ENCODE data around the gene CCNL1.

Gene CCNL1

DNA sequence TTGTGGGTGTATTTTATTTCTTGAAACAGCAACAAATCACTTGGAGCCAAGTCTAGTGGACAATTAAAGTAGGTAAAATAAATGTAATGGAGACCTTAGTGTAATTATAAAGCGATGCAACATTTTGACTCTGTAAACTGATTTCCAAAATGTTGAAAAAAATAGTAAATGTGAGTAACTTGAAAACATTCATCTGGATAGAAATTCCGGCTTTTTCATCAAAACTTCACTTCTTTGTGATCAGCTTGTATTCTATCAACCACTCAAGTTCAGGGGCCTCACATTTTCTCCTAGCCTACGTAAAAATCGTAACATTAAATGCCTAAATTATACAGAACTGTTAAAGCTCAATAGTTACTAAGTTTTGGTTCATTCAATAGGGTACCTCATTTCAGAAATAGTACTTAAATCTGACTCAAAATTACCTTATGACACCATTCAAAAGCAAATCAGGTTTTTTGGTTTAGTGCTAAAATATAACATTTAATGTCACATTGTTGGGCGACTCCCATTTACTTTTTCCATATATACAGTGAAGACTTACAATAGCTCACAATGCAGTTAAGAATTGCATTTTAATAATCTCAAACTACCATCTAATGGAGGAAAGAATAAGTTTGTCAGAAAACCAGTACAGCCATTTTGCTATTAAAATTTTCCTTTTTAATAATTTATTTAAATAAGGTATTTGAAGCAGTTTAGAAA is 12.7 kb downstream of the CCNL1 start:
- no peak overlapping the region for H3K4me3 ChIP-seq (ENCODE audit: low read depth, low read length)

DNA sequence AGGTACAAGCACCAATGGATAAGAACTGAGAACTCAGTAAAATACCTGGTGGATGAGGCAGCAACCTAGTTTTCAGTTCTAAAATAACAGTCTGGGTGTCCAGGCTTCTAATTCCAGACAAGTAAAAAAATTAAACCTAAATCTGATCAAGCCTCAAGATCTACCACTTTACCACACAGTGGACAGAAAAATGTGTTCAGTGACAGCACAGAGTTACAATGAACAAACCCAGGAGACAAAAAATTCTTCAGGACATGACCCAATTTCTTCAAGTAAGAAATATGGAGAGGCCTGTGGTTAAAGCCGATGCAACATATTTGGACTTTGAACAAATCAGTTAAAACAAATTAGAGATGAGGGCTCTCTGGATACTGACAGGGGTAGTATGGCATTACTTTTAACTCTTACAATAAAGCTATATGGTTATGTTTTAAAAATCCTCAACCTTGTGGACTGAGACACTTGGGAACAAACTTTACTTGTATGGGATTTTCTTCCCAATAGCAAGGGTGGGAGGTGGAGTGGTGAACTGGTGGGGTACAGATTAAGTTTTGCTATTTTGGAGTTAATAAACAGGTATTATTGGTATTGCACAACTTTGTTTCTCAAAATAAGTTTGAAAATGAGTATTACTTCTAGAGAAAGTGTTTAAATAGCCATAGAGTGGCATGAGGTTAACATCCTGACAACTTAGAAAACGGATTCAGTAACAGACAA is 14.2 kb downstream of the CCNL1 start:
- no peak overlapping the region for H3K4me3 ChIP-seq (ENCODE audit: low read depth, low read length)

DNA sequence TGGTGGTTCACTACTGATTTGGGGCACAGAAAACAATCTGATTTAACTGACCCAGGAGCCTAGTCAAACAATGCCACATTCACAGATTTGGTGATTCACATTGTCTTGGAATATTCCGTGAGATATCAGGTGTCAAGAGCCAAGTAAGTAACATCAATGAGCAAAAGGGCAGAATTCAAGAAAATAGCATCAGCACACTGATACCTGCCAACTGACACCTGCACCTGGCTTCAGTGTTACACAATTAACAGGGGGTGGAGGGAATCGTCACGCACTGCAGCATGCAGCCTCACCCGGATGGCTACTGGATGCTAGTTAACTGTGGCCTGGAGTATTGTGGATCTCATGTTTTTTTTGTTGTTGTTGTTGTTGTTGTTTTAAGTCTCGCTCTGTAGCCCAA is 17.6 kb downstream of the CCNL1 start:
- no peak overlapping the region for H3K4me3 ChIP-seq (ENCODE audit: low read depth, low read length)

DNA sequence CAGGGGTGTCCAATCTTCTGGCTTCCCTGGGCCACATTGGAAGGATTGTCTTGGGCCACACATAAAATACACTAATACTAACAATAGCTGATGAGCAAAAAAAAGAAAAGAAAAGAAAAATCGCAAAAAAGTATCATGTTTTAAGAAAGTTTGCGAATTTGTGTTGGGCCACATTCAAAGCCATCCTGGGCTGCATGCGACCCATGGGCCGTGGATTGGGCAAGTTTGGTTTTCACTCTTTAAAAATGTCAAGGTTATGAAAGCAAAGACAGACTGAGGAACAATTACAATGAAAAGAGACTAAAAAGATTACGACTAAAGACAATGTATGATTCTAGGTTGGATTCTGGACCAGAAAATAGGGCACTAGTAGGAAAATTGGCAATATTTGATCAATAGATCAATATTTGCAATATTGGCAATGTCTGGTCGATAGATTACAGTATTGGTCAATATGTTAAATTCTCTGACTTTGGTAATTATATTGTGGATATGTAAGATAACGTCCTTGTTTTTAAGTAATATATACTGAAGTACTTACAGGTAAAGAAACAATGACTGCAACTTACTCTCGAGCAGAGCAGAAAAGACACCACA is 19.9 kb downstream of the CCNL1 start:
- no peak overlapping the region for H3K4me3 ChIP-seq (ENCODE audit: low read depth, low read length)

DNA sequence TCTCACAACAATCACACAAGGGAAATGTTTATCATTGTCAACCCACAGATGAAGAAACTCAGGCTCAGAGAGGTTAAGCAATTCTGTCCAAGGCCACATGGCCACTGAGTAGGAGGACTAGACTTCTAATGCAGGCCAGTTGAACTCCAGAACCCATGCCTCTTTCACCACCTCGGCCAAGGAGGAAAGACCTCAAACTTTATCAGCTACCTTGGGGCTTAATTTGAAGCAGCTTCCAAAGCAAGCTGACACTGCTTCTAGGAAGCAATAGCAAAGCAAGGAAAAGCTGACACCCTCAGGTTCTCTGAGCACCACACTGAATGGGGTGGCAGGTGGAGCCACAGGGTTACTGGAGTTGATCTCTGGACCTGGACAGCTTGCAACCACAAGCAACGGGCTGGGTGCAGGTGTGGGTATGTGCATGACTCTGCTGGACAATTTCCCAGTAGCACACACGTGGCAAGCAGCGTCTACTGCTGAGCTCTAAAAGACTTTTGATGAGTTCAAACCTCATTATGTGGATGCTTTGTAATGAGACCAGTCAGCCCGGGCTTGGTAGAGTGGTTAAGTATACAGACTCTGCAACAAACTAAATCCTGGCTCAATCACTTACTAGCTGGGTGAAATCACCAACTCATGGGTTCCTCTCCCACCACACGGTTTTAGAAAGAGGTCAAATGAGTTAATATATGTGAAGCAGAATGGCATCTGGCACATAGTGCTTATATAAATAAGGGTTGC is 23.1 kb downstream of the CCNL1 start:
- H3K4me3 ChIP-seq (ENCODE audit: low read depth, low read length) = no peak overlapping the region

DNA sequence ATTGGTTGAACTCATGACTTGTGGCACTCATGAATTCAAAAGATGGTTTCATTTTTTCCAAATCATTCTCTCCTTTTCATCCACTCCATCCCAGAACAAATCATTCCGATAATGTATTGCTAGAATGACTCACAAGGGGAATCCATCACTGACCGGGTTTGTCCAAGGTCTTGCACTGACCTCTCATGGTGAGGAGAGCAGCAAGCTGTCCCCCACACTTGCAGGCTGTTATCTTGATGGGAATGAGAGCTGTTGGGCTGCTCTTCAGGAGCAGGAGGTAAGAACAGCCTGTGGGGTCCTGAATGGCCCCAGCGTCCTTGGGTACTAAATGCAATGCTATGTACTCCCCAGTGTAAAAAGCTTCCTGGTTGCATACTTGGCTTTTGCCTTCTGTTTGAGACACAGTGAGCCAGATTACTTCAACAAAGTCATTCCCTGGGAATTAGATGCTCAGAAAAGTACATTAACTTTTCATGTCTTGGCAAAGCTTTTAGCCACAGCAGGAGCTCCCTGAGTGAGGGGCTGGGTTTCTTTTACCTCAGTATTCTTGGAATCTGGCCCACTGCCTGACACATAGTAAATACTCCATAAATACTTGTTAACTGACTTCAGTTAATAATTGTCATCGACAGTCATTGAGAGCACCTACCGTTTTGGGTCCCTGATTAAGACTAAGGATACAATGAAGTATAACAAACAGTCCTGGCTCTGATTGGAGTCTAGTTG is 24.1 kb downstream of the CCNL1 start:
- no peak overlapping the region for H3K4me3 ChIP-seq (ENCODE audit: low read depth, low read length)

DNA sequence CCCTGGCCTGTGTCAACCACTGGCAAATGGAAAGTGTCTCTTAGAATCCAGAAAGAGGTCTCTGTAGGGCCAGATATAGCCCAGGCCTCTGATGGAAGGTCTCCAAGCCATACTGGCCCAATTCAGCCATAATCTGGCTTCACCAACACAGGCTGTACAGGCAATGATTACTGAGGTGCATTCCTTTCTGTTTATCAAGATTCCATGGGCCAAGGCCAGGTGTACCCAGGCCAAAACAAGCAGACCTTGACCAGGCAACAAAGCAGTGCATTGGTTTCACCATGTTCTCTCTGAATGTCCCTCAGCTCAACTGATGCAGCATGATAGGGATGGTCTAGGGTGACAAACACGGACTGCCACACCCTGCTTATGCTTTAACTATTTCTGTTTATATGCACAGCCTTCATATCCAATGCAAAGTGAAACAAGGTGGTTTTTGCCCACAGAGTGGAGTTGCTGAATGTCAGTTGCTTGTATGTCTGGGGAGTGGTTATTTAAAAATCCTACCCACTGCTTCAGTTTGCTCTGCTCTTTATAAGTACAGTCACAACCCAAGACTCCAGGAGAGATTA is 25.2 kb downstream of the CCNL1 start:
- H3K4me3 ChIP-seq (ENCODE audit: low read depth, low read length) = no peak overlapping the region

DNA sequence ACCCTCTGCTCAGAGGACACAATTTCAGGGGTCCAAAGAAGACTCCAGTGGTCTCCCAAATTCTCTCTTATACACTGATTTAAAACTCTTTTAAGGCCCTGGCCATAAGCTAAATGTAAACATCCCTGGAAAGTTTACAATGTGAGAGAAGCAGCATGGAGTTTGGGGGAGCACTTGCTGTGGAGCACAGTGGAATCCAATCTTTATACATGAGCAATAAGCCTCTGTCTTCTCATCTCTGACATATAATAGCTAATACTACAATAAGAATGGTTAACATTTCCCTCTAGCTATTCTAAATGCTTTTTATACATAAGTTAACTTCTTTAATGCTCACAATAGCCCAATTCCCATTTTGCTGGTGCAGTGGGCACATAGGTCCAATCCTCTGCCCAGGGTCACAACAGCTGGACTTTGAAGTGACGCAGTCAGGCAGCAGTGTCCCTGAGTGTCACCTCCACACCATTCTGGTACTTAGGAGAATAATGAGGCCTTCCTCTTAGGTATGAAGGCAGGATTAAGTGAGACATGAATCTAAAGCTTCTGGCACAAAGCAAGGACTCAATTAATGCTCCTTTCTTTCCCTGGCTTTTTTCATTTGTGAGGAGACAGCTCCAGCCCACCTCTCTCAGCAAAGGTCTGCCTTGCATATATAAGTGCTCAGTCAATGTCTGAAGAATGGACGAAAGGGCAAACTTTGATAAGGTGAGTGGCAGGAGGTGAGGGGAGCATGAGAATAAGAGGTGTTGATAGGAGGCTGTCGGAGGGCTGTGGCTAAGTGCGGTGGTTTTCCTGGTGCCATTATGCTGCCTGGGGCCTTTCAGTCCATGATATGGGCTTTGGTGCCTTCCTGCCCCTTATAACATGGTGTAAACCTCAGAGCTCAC is 26.3 kb downstream of the CCNL1 start:
- no peak overlapping the region for H3K4me3 ChIP-seq (ENCODE audit: low read depth, low read length)

DNA sequence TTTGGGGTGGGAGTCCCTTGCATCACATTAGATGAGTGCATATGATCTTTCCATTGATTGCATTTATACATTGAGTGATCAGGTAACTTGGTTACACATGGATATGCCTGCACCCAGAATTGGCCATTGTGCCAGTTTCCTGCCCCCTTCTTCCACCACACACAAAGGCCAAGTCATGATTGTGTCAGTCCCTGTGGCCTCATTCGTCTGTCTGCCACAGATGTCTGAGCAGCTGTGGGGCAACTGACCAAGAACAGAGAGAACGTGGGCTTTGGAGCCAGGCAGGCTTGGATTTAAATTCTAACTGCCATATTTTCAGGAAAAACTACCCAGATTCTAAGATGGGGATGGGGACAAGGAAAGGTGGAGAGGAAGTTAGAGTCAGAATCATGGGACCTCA is 27.0 kb downstream of the CCNL1 start:
- H3K4me3 ChIP-seq (ENCODE audit: low read depth, low read length) = no peak overlapping the region

DNA sequence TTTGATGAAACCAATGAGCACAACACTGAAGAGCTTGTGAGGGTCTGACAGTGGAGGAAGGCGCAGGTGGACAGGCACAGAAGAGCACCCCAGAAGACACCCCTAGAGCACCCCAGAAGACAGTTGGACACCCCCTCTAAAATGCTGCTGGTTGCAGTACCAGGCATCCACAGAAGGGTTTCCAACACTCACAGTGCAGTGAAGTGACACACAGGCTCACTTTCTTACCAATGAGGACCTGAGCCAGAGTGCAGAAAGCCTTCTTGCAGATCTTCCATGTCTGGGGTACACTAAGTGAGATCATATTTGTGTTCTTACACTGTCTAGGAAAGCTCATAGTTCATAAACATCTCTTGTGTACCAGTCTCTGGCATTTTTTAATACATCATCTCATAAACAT is 27.6 kb downstream of the CCNL1 start:
- no peak overlapping the region for H3K4me3 ChIP-seq (ENCODE audit: low read depth, low read length)

DNA sequence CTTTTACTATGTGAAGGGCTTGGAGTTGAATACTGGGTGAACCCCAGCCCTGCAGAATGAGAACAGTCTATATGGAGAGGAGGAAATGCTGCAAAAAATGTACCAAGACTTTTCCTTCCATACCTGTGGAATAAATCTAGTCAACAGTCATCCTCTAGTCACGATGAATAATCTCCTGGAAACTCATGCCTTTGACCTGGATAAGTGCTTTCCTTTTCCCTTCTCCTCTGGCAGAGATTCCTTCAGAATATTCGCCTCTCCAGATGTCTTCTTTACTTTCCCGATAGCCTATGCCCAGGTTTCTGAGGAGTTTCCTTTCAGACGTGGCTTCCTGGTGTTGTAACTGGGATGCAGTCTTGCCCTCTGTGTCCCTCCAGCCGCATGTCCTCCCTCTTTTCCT is 28.1 kb downstream of the CCNL1 start:
- H3K4me3 ChIP-seq (ENCODE audit: low read depth, low read length) = no peak overlapping the region

DNA sequence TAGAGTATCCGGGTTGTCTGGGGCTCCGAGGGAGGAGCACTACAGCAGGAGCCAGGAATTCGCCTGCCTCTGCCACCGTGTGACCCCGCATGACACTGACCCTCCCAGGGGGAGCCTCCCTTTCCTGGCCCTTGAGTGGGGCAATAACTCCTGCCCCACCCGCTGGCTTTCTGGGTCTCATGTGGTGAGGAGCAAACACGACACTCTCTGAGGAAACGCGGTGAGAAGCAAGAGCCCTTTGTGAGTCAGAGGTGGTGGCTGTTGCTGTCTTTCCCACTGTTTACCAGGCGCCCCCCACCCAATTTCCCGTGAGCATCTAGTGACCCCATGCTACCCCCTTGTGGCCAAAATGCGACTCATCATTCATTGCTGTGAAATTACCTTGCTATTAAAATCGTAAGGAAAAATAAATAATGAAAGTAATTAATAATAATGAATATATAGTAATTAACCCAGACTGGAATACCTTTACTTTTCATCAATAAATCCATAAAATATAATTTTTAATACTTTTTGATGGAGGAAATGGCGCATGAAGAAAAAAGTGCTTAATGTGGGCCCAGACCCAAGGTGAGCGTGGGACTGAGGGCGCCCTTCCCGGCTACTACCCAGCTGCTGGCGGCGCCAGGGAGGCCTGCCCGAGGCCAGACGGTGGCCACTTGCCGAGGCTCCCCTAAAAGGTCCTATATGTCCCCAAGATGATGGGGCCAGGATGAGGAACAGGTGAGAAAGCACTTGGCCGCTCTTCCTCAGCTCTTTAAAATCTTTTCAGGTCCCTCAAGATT is 29.3 kb downstream of the CCNL1 start:
- H3K4me3 ChIP-seq (ENCODE audit: low read depth, low read length) = no peak overlapping the region

DNA sequence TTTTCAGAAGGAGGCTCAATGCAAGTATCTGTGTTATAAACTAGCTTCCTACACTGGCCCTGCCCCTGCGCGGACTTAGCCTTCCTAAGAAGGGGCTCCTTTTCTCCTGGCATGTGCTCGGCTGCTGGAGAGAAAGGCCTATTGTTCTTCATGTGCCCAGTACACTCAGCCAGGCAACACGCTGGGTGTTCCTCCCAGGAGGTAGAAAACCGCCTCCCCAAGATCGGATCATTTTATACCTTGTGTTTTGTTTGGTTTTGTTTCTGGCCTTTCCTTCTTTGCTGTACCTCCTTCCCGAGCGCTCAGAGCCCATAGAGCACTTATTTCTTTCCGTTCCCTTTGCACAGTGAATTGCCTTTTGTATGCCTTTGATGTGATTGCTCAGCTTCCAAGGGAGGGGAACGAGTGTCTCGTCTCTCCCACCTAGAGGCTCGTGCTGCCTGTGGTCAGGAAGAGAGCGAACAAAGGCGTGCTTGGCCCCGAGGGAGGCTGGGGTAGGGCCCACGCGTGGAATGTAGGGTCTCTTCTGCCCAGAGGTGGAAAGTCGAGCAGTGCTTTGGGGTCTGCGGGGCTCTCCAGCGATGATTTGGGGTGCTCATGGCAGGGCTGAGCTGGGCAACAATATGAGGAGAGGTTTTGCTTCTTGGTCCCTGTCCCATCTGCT is 30.0 kb downstream of the CCNL1 start:
- H3K4me3 ChIP-seq (ENCODE audit: low read depth, low read length) = no peak overlapping the region

DNA sequence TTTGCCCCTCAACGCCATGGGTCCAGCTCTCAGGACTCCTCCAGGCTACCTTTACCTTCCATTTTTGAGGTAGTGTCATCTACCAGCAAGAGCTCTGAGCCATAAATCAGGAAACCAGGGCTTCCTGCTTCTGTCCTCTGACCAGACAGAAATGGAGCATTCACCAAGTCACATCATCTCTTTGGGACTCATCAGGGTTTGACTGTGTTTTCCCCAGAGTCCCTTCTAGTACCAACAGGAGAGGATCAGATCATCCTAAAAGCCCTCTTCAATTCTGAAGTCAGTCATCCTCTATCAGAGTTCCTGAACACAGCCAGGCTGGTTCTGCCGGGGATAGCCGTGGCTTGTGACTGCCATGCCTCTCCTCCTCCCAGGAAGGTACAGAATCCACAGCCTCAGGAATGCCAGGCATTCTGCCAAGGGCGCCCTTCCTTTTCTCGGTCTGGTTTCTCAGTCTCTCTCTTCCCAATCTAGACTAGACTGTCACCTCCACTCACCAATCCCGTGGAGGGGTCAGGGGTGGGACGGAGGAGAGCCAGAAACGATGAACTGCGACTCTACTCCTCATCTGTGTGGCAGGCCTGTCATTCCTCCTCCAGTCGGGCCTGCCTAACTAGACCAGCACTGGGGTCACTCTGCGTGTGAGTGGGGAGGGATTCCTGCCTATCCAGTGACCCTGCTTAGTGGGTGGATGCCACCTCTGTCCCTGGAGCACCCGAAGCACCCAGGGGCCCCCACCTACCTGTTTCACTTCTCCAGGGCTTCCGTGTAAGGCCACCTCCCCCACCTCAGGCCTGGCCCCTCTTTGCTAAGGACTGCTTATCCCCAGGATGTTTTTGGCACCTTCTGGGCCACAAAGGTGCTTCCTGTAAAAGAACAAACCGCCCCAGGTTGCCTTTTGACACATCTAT is 30.9 kb downstream of the CCNL1 start:
- H3K4me3 ChIP-seq (ENCODE audit: low read depth, low read length) = no peak overlapping the region

DNA sequence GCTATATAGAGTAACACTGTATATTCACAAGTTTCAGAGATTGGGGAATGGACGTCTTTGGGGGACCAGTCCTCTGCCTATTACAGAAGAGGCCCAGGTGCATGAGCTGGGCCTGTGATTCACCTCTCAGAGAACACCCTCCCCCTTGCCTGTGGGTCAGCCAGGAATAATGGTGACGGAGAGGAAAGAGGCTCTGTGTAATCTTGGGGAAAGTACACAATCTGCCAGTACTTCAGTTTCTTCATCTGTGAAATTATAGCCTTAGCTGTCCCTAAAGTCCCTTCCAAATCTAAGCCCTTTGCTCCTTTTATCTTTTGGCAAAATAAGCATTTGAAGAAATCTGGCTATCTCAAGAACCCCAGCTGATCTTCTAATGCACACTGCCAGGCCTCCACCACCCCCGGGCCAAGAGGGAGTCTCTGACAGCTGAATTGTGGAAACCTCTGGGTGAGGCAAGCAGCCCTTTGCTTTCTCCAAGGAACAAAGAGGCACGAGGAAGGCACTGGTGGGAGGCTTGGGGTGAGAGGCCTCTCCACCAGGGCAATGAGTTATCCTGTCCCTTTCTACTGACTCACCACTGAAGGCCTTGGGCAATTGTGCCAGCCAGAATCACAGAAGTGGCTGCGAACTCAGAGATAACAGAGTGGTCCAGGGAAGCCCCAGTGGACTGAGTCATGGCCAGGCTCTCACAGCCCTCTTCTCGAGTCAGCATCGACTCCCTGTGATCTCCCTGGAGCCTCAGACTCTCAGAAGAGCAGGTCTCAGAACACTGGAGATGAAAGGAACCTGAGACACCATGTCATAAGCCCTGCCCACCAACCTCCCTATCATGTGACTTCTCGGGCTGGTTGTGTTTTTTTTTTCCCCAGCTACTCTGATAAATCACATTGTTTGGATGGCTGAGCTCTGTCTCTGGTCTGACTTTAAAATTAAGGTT is 31.8 kb downstream of the CCNL1 start:
- no peak overlapping the region for H3K4me3 ChIP-seq (ENCODE audit: low read depth, low read length)

DNA sequence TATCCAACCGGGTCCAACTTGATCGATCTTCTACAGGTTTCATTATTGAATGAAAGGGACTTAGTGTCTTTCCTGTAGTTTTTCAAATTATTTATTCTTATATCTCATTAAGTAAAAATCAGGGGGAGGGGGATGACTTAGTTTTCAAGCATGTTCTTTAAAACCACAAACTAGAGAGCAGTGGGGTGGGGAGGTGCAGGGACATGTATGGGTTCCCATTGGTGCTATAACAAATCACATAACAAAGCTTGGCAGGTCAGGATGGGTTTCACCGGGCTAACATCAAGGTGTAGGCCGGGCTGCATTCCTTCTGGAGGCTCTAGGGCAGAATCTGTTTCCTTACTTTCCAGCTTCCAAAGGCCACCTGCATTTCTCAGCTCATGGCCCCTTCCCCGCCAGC is 32.7 kb downstream of the CCNL1 start:
- H3K4me3 ChIP-seq (ENCODE audit: low read depth, low read length) = no peak overlapping the region

All from iPS-11a (cell line).